ENCODE measurements around the gene CKMT2. TPM values are rescaled to one million over a fixed set of nuclear protein-coding genes. Genes with fewer than 3 reads are reported as not detected.

CKMT2 gene
- total RNA-seq, 1 experiment from 2014 or later: not detected

- no peaks in the 10 kb centered on the region for H3K9me3 ChIP-seq (ENCODE audit: low read length)
- no peak overlapping the region for H3K4me2 ChIP-seq (ENCODE audit: low read depth, low read length, poor library complexity, severe bottlenecking)
- no peaks in the 10 kb centered on the region for H3K27me3 ChIP-seq (ENCODE audit: low read length)
- H3K4me3 ChIP-seq (ENCODE audit: low read length): no peak overlapping the region
- H3K9me2 ChIP-seq (replicated peaks; ENCODE audit: insufficient read depth, low read length): no peaks in the 10 kb centered on the region
- H3K79me2 ChIP-seq (ENCODE audit: low read length): no peaks in the 10 kb centered on the region
- no peak overlapping the region for H3K27ac ChIP-seq (ENCODE audit: low read length)
- no peak for DNase-seq
- peaks cover 36% of the 10 kb centered on the region for H3K4me1 ChIP-seq (ENCODE audit: low read length)
- H3K9ac ChIP-seq (ENCODE audit: low read length): no peak overlapping the region
- no peak overlapping the region for H2AFZ ChIP-seq (ENCODE audit: low read length)
- no peaks in the 10 kb centered on the region for H4K20me1 ChIP-seq (ENCODE audit: insufficient read depth, low read depth, low read length)
- no peaks in the 10 kb centered on the region for H3K36me3 ChIP-seq (ENCODE audit: insufficient read depth, low read length)
These were observed 24.2 kb upstream of the CKMT2 start for GRCh38 chr5:81208904-81209303.

DNA sequence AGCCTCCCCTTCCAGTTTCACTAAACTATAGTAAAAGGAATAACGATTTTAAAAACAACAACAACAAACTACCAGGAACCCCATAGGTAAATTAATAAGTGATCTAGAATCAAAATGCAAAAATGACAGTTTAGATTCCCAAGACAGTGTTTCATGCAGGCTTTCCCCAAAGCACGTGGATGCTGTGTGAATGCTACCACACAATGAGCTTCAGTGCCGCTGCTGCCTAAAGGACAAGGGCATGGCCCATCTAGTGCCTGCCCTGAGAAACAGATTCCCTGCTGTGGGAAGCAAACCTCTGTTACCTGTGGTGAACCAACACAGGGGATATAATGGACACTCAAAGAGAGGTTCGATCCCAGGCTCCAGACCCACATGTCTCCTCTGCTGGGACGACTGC is 23.7 kb upstream of the CKMT2 start:
- no peak for DNase-seq
- no peak overlapping the region for H3K27ac ChIP-seq (ENCODE audit: low read length)
- H3K9me2 ChIP-seq (replicated peaks; ENCODE audit: insufficient read depth, low read length): no peaks in the 10 kb centered on the region
- no peaks in the 10 kb centered on the region for H4K20me1 ChIP-seq (ENCODE audit: insufficient read depth, low read depth, low read length)
- H3K4me1 ChIP-seq (ENCODE audit: low read length): peaks cover 41% of the 10 kb centered on the region
- H3K79me2 ChIP-seq (ENCODE audit: low read length): no peaks in the 10 kb centered on the region
- H3K36me3 ChIP-seq (ENCODE audit: insufficient read depth, low read length): no peaks in the 10 kb centered on the region
- no peak overlapping the region for H3K9ac ChIP-seq (ENCODE audit: low read length)
- H2AFZ ChIP-seq (ENCODE audit: low read length): no peak overlapping the region
- no peak overlapping the region for H3K4me3 ChIP-seq (ENCODE audit: low read length)
- no peaks in the 10 kb centered on the region for H3K9me3 ChIP-seq (ENCODE audit: low read length)
- no peak overlapping the region for H3K4me2 ChIP-seq (ENCODE audit: low read depth, low read length, poor library complexity, severe bottlenecking)
- H3K27me3 ChIP-seq (ENCODE audit: low read length): no peaks in the 10 kb centered on the region

DNA sequence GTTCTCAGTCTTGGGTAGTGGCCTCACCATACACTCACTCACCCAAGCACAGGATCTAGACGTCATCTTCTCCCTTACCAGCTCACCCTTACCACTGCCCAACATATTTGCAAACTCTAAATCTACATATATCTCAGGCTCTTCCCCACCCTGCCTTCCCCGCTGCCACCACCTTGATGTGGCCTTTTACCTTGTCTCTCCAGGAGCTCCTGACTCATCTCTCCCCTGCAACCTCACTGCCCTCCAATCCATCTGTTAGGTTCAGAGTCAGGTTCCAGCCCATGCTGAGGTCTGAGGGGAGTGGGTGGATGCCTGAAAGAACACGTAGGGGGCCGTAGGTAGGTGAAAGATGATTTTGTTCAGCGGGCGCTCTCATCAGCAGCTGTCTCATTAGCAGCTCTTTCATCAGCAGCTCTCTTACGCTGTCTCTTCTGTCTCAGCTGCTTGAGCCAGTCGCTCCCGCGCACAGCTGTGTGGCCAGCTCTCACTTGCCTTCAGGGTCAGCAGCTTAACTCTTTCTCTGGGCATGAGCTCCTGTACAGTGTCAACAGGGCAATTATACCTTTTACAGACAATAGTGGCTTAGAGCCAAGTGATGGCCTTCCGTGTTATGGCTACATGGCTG is 23.1 kb upstream of the CKMT2 start:
- DNase-seq: no peak
- H3K79me2 ChIP-seq (ENCODE audit: low read length): no peaks in the 10 kb centered on the region
- H3K36me3 ChIP-seq (ENCODE audit: insufficient read depth, low read length): no peaks in the 10 kb centered on the region
- no peaks in the 10 kb centered on the region for H3K27me3 ChIP-seq (ENCODE audit: low read length)
- H3K4me2 ChIP-seq (ENCODE audit: low read depth, low read length, poor library complexity, severe bottlenecking): no peak overlapping the region
- no peaks in the 10 kb centered on the region for H3K9me3 ChIP-seq (ENCODE audit: low read length)
- no peak overlapping the region for H3K9ac ChIP-seq (ENCODE audit: low read length)
- H3K4me1 ChIP-seq (ENCODE audit: low read length): peaks cover 45% of the 10 kb centered on the region
- no peaks in the 10 kb centered on the region for H4K20me1 ChIP-seq (ENCODE audit: insufficient read depth, low read depth, low read length)
- H3K4me3 ChIP-seq (ENCODE audit: low read length): no peak overlapping the region
- no peak overlapping the region for H3K27ac ChIP-seq (ENCODE audit: low read length)
- H2AFZ ChIP-seq (ENCODE audit: low read length): no peak overlapping the region
- no peaks in the 10 kb centered on the region for H3K9me2 ChIP-seq (replicated peaks; ENCODE audit: insufficient read depth, low read length)

- Histone ChIP-seq H3K27ac (ENCODE audit: low read length) (no peak overlapping the region), H3K4me3 (ENCODE audit: low read length) (peak overlapping the region; percentile 28; the same call in 1 of the 2 replicates), H3K4me2 (ENCODE audit: low read depth, low read length, poor library complexity, severe bottlenecking) (peak overlapping the region; percentile 58), H3K36me3 (ENCODE audit: insufficient read depth, low read length) (no peaks in the 10 kb centered on the region), H3K79me2 (ENCODE audit: low read length) (no peaks in the 10 kb centered on the region), H3K27me3 (ENCODE audit: low read length) (no peaks in the 10 kb centered on the region), H2AFZ (ENCODE audit: low read length) (no peak overlapping the region), H4K20me1 (ENCODE audit: insufficient read depth, low read depth, low read length) (no peaks in the 10 kb centered on the region), H3K4me1 (ENCODE audit: low read length) (peaks cover 55% of the 10 kb centered on the region), H3K9me2 (replicated peaks; ENCODE audit: insufficient read depth, low read length) (no peaks in the 10 kb centered on the region), H3K9me3 (ENCODE audit: low read length) (no peaks in the 10 kb centered on the region), H3K9ac (ENCODE audit: low read length) (peak overlapping the region; percentile 9; the same call in 1 of the 2 replicates)
- DNase-seq: peak; percentile 89
These were observed 20.8 kb upstream of the CKMT2 start for GRCh38 chr5:81212211-81212751.

DNA sequence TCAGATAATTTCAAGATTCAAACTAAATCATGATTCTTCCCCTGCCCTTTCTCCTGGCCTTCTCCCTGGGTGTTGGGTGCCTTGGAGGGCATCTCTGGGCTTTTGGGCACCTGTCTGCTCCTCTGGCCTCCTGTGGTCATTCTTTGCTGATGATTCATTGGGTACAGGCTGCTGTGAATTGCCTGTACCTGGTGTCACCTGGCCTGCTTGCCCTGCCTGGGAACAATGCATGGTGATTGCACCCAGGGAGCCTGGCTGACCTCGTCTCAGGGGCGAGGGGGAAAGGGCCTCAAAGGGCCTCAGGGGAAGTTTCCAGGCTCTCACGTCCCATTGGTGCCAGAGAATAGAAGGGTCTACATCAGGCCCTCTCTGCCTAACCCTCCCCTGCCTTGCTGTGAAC is 20.1 kb upstream of the CKMT2 start:
- no peaks in the 10 kb centered on the region for H3K9me2 ChIP-seq (replicated peaks; ENCODE audit: insufficient read depth, low read length)
- no peaks in the 10 kb centered on the region for H3K9me3 ChIP-seq (ENCODE audit: low read length)
- DNase-seq: no peak
- no peaks in the 10 kb centered on the region for H3K27me3 ChIP-seq (ENCODE audit: low read length)
- peak overlapping the region; percentile 58 for H3K4me2 ChIP-seq (ENCODE audit: low read depth, low read length, poor library complexity, severe bottlenecking)
- no peaks in the 10 kb centered on the region for H4K20me1 ChIP-seq (ENCODE audit: insufficient read depth, low read depth, low read length)
- H2AFZ ChIP-seq (ENCODE audit: low read length): no peak overlapping the region
- peaks cover 2% of the 10 kb centered on the region; the same call in 1 of the 2 replicates for H3K79me2 ChIP-seq (ENCODE audit: low read length)
- H3K36me3 ChIP-seq (ENCODE audit: insufficient read depth, low read length): no peaks in the 10 kb centered on the region
- 0 out of 2 replicates have a peak overlapping the region, but pooled peaks have one; percentile 9 for H3K9ac ChIP-seq (ENCODE audit: low read length)
- H3K27ac ChIP-seq (ENCODE audit: low read length): no peak overlapping the region
- H3K4me3 ChIP-seq (ENCODE audit: low read length): peak overlapping the region; percentile 28; the same call in 1 of the 2 replicates
- H3K4me1 ChIP-seq (ENCODE audit: low read length): peaks cover 62% of the 10 kb centered on the region

GRCh38 chr5:81214848-81215247 is 18.3 kb upstream of the CKMT2 start:
- no peaks in the 10 kb centered on the region for H4K20me1 ChIP-seq (ENCODE audit: insufficient read depth, low read depth, low read length)
- H3K79me2 ChIP-seq (ENCODE audit: low read length): peaks cover 15% of the 10 kb centered on the region
- no peak overlapping the region for H2AFZ ChIP-seq (ENCODE audit: low read length)
- H3K9me3 ChIP-seq (ENCODE audit: low read length): no peaks in the 10 kb centered on the region
- no peaks in the 10 kb centered on the region for H3K27me3 ChIP-seq (ENCODE audit: low read length)
- no peak overlapping the region for H3K4me3 ChIP-seq (ENCODE audit: low read length)
- no peak overlapping the region for H3K4me2 ChIP-seq (ENCODE audit: low read depth, low read length, poor library complexity, severe bottlenecking)
- no peak overlapping the region for H3K27ac ChIP-seq (ENCODE audit: low read length)
- H3K4me1 ChIP-seq (ENCODE audit: low read length): peaks cover 73% of the 10 kb centered on the region
- H3K9ac ChIP-seq (ENCODE audit: low read length): no peak overlapping the region
- H3K36me3 ChIP-seq (ENCODE audit: insufficient read depth, low read length): no peaks in the 10 kb centered on the region
- H3K9me2 ChIP-seq (replicated peaks; ENCODE audit: insufficient read depth, low read length): no peaks in the 10 kb centered on the region
- DNase-seq: no peak

- no peaks in the 10 kb centered on the region for H4K20me1 ChIP-seq (ENCODE audit: insufficient read depth, low read depth, low read length)
- no peak for DNase-seq
- peak overlapping the region; percentile 86 for H3K27ac ChIP-seq (ENCODE audit: low read length)
- no peaks in the 10 kb centered on the region for H3K9me3 ChIP-seq (ENCODE audit: low read length)
- peaks cover 20% of the 10 kb centered on the region for H3K79me2 ChIP-seq (ENCODE audit: low read length)
- no peaks in the 10 kb centered on the region for H3K27me3 ChIP-seq (ENCODE audit: low read length)
- H3K9ac ChIP-seq (ENCODE audit: low read length): no peak overlapping the region
- H3K9me2 ChIP-seq (replicated peaks; ENCODE audit: insufficient read depth, low read length): no peaks in the 10 kb centered on the region
- H3K4me2 ChIP-seq (ENCODE audit: low read depth, low read length, poor library complexity, severe bottlenecking): peak overlapping the region; percentile 70
- no peak overlapping the region for H3K4me3 ChIP-seq (ENCODE audit: low read length)
- peaks cover 76% of the 10 kb centered on the region for H3K4me1 ChIP-seq (ENCODE audit: low read length)
- peaks cover 4% of the 10 kb centered on the region; the same call in 1 of the 2 replicates for H3K36me3 ChIP-seq (ENCODE audit: insufficient read depth, low read length)
- no peak overlapping the region for H2AFZ ChIP-seq (ENCODE audit: low read length)
These were observed 17.0 kb upstream of the CKMT2 start for GRCh38 chr5:81216152-81216551.

- H3K4me2 ChIP-seq (ENCODE audit: low read depth, low read length, poor library complexity, severe bottlenecking): peak overlapping the region; percentile 34
- H3K27me3 ChIP-seq (ENCODE audit: low read length): no peaks in the 10 kb centered on the region
- H3K36me3 ChIP-seq (ENCODE audit: insufficient read depth, low read length): peaks cover 13% of the 10 kb centered on the region
- H3K27ac ChIP-seq (ENCODE audit: low read length): no peak overlapping the region; the same call in 1 of the 2 replicates
- no peak for DNase-seq
- H3K9me2 ChIP-seq (replicated peaks; ENCODE audit: insufficient read depth, low read length): no peaks in the 10 kb centered on the region
- H3K4me3 ChIP-seq (ENCODE audit: low read length): peak overlapping the region; percentile 10; the same call in 1 of the 2 replicates
- H3K9ac ChIP-seq (ENCODE audit: low read length): no peak overlapping the region
- no peaks in the 10 kb centered on the region for H4K20me1 ChIP-seq (ENCODE audit: insufficient read depth, low read depth, low read length)
- peaks cover 57% of the 10 kb centered on the region for H3K4me1 ChIP-seq (ENCODE audit: low read length)
- H3K79me2 ChIP-seq (ENCODE audit: low read length): peaks cover 20% of the 10 kb centered on the region
- H2AFZ ChIP-seq (ENCODE audit: low read length): no peak overlapping the region
- H3K9me3 ChIP-seq (ENCODE audit: low read length): no peaks in the 10 kb centered on the region
These were observed 13.7 kb upstream of the CKMT2 start for GRCh38 chr5:81219389-81219788.

All from Karpas-422 (cell line).